GM18517 (cell line): Measurements from ENCODE around the gene POU4F1.
"Not testable (repeated sequence)": the region's sequence is repeated elsewhere in the genome, so short reads cannot be mapped to it uniquely, and the experiment has no call there.

Experiments
- ATAC-seq: cut with Tn5 transposase; IDR thresholded peaks from one replicate; pipeline ENCODE4 v1.9.1; 2021; ENCODE audit warnings: mild to moderate bottlenecking, moderate library complexity; ENCODE audit not compliant: unreplicated experiment

Gene POU4F1

GRCh38 chr13:78603240-78603957 lies at the start of gene POU4F1:
Gene POU4F1 (minus strand): TSS chr13:78603552. CDS start chr13:78603326, 226 bp downstream.
- peak; percentile 57 for ATAC-seq

- ATAC-seq, result no peak
These were observed 49.3 kb upstream of the POU4F1 start for GRCh38 chr13:78652651-78653050.

- ATAC-seq, result no peak
These were observed 47.3 kb upstream of the POU4F1 start for GRCh38 chr13:78650717-78651083.

GRCh38 chr13:78649997-78650716 lies 46.8 kb upstream of the POU4F1 start:
- ATAC-seq, result no peak

- ATAC-seq, result not testable (repeated sequence)
These were observed 43.8 kb upstream of the POU4F1 start for GRCh38 chr13:78647109-78647678.

- ATAC-seq, result peak; percentile 54
These were observed 34.9 kb upstream of the POU4F1 start for GRCh38 chr13:78638216-78638615.

GRCh38 chr13:78636495-78636894 lies 33.1 kb upstream of the POU4F1 start:
- ATAC-seq, result no peak

GRCh38 chr13:78632996-78633395 lies 29.6 kb upstream of the POU4F1 start:
- no peak for ATAC-seq

- ATAC-seq, result no peak
These were observed 27.7 kb upstream of the POU4F1 start for GRCh38 chr13:78631077-78631476.

- no peak for ATAC-seq
These were observed 27.2 kb upstream of the POU4F1 start for GRCh38 chr13:78630511-78630910.

GRCh38 chr13:78625384-78625783 lies 22.0 kb upstream of the POU4F1 start:
- ATAC-seq, result no peak

- no peak for ATAC-seq
These were observed 19.8 kb upstream of the POU4F1 start for GRCh38 chr13:78623132-78623531.

GRCh38 chr13:78620936-78621470 lies 17.7 kb upstream of the POU4F1 start:
- ATAC-seq, result no peak

GRCh38 chr13:78618411-78618810 lies 15.1 kb upstream of the POU4F1 start:
- ATAC-seq, result no peak

- ATAC-seq, result no peak
These were observed 7.7 kb upstream of the POU4F1 start for GRCh38 chr13:78611040-78611439.

- ATAC-seq, result no peak
These were observed 7.1 kb upstream of the POU4F1 start for GRCh38 chr13:78610381-78610883.

GRCh38 chr13:78609464-78610205 lies 6.3 kb upstream of the POU4F1 start:
- ATAC-seq, result no peak

- no peak for ATAC-seq
These were observed 5.5 kb upstream of the POU4F1 start for GRCh38 chr13:78608688-78609463.

- no peak for ATAC-seq
These were observed 4.9 kb upstream of the POU4F1 start for GRCh38 chr13:78608252-78608687.
